ENCODE results near the gene ABCA10.

DNA sequence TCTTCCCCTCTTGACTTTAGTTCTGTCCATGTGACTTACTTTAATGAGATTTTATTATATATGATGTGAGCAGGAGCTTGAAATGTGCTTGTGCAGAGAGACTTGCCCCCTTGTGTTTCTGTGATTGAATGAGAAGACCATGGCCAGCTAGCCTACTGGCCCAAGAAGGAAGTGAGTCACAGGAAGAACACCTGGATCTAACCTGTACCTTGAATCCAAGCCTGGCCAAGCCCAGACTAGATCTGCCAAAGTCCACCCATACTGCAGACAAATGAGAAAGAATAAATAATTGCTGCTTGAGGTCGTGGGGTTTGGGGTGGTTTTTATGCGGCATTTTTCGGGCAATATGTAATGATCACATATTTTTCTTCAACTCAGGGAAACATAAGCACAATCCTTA is 9.6 kb downstream of the ABCA10 start:
- TF ChIP-seq, protein P1, sequence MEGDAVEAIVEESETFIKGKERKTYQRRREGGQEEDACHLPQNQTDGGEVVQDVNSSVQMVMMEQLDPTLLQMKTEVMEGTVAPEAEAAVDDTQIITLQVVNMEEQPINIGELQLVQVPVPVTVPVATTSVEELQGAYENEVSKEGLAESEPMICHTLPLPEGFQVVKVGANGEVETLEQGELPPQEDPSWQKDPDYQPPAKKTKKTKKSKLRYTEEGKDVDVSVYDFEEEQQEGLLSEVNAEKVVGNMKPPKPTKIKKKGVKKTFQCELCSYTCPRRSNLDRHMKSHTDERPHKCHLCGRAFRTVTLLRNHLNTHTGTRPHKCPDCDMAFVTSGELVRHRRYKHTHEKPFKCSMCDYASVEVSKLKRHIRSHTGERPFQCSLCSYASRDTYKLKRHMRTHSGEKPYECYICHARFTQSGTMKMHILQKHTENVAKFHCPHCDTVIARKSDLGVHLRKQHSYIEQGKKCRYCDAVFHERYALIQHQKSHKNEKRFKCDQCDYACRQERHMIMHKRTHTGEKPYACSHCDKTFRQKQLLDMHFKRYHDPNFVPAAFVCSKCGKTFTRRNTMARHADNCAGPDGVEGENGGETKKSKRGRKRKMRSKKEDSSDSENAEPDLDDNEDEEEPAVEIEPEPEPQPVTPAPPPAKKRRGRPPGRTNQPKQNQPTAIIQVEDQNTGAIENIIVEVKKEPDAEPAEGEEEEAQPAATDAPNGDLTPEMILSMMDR (IDR thresholded peaks at IDR 0.05), result no peak
- TF ChIP-seq EZH2 (IDR thresholded peaks at IDR 0.05; ENCODE audit: borderline replicate concordance, insufficient read depth, low read depth, low read length, poor library complexity, severe bottlenecking), result no peak
